Lung (tissue), 12 donors: Measurements from ENCODE around the gene SNAI1. TPM values are rescaled to one million over a fixed set of nuclear protein-coding genes. Genes with fewer than 3 reads are reported as not detected.

Experiments
- ATAC-seq: fragments of 200-7000 bp; cut with Tn5 transposase; one replicate; pipeline ENCODE4 v1.9.1; 2020; ENCODE audit warnings: moderate number of reproducible peaks; ENCODE audit not compliant: insufficient read depth, low FRiP score
- DNase-seq, 3 donors: peaks; one replicate each; pipeline ENCODE4 v3.0.0-alpha.2; 2013 to 2017
- H3K27ac ChIP-seq, 2 donors: one replicate each; pipeline ENCODE4 v1.5.1; 2013; ENCODE audit warnings: mild to moderate bottlenecking in 2 of 2, moderate library complexity in 2 of 2, control low read depth in 1 of 2, inconsistent platforms in 1 of 2, low read depth in 1 of 2, low read length in 1 of 2
- H3K27me3 ChIP-seq, 3 donors: one replicate each; pipeline ENCODE4 v1.5.1; 2013; ENCODE audit warnings: low read length in 2 of 3; ENCODE audit not compliant: control insufficient read depth in 3 of 3, insufficient read depth in 3 of 3
- H3K36me3 ChIP-seq, 4 donors: one replicate each; pipeline ENCODE4 v1.5.1; 2013; ENCODE audit warnings: low read length in 4 of 4, mild to moderate bottlenecking in 1 of 4, moderate library complexity in 1 of 4; ENCODE audit not compliant: control insufficient read depth in 4 of 4, insufficient read depth in 4 of 4
- H3K4me1 ChIP-seq, 5 donors: one replicate each; pipeline ENCODE4 v1.5.1; 2013; ENCODE audit warnings: low read length in 5 of 5, mild to moderate bottlenecking in 2 of 5, moderate library complexity in 1 of 5; ENCODE audit not compliant: control insufficient read depth in 5 of 5, insufficient read depth in 5 of 5
- H3K4me3 ChIP-seq: one replicate; pipeline ENCODE4 v1.5.1; 2013; ENCODE audit warnings: mild to moderate bottlenecking, control low read depth, moderate library complexity
- H3K9ac ChIP-seq, 2 donors: one replicate each; pipeline ENCODE4 v1.5.1; 2013; ENCODE audit warnings: low read length in 2 of 2, control low read depth in 1 of 2; ENCODE audit not compliant: insufficient read depth in 1 of 2
- H3K9me3 ChIP-seq, 4 donors: one replicate each; pipeline ENCODE4 v1.5.1; 2013; ENCODE audit warnings: low read length in 3 of 4, mild to moderate bottlenecking in 1 of 4, moderate library complexity in 1 of 4; ENCODE audit not compliant: control insufficient read depth in 4 of 4, insufficient read depth in 3 of 4
- WGBS, 2 donors: extraction: QIAGEN DNeasy Blood & Tissue Kit; methylation state at CpG; one replicate each; pipeline ENCODE4 v1.1.7; 2013; 5-methylcytosine and 5-hydroxymethylcytosine counted together
- polyA plus RNA-seq, 2 donors: library from polyadenylated mRNA; stranded (reverse); fragments of 200-250 nt; gene quantifications; one replicate each; pipeline ENCODE4 v1.2.1, GENCODE V29; 2013
- total RNA-seq, 2 donors: library from RNA; depleted of rRNA in 1 of 2; stranded (reverse); fragments of >200 nt in 1 of 2; gene quantifications; one replicate each; pipeline ENCODE4 v1.2.1, GENCODE V29; 2014 to 2021
- TF ChIP-seq, protein P1 (sequence below): IDR thresholded peaks from 2 replicates; pipeline ENCODE4 v1.5.1; 2012; ENCODE audit warnings: mild to moderate bottlenecking; ENCODE audit errors: control extremely low read depth, extremely low read depth
- donor health status: control.
- donor health status: control.
- donor health status: Bipolar disorder and iron deficiency.
- donor health status: healthy.
- donor health status: DM: yes; HTN: yes; CAD: no.

Gene SNAI1
- total and polyA plus RNA-seq, 4 donors: 0.74 to 12.0 (median 5.4) TPM

DNA sequence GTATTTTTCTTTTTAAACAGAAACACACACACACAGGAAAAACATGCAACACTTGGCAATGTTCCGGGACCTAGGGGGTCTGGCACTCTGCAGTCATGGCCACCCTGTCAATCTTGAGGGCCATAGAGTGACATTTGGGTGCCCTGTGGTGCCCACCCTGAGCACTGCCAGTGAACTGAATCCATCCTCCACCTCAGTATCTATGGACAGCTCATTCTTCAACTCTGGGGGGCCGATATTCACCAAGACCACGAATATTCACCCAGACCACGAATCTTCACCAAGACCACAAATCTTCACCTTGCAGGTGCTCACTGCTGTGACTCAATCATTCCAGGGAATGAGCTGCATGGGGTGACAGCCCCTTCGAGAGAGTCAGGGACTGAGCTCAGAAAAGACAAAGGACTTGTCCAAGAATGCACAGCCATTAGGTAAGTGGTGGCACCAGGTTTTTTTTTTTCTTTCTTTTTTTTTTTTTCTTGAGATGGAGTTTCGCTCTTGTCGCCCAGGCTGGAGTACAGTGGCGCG, 19.1 kb downstream of the SNAI1 start:
- TF ChIP-seq, protein P1, sequence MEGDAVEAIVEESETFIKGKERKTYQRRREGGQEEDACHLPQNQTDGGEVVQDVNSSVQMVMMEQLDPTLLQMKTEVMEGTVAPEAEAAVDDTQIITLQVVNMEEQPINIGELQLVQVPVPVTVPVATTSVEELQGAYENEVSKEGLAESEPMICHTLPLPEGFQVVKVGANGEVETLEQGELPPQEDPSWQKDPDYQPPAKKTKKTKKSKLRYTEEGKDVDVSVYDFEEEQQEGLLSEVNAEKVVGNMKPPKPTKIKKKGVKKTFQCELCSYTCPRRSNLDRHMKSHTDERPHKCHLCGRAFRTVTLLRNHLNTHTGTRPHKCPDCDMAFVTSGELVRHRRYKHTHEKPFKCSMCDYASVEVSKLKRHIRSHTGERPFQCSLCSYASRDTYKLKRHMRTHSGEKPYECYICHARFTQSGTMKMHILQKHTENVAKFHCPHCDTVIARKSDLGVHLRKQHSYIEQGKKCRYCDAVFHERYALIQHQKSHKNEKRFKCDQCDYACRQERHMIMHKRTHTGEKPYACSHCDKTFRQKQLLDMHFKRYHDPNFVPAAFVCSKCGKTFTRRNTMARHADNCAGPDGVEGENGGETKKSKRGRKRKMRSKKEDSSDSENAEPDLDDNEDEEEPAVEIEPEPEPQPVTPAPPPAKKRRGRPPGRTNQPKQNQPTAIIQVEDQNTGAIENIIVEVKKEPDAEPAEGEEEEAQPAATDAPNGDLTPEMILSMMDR: no peak
- no peak for ATAC-seq
- H3K9me3 ChIP-seq: no peaks in the 10 kb centered on the region

DNA sequence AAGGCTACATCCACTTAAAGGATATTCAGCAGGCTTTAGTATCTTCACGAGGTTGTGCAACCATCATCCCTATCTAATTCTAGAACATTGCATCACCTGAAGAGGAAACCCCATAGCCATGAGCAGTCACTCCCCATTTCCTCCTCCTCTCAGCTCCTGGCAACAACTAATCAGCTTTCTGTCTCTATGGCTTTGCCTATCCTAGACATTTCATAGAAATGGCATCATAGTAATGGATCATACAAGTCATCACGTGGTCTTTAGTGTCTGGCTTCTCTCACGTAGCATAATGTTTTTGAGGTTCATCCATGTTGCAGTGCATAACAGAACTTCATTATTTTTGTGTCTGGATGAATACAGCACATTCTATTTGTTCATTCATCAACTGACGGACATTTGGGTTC, 20.5 kb downstream of the SNAI1 start:
- H3K9ac ChIP-seq: no peak overlapping the region
- no peaks in the 10 kb centered on the region for H3K9me3 ChIP-seq
- H3K36me3 ChIP-seq: no peaks in the 10 kb centered on the region
- WGBS, 2 donors: 41 to 55% methylated on average over 4 of the region's 4 CpGs
- no peaks in the 10 kb centered on the region for H3K27me3 ChIP-seq
- H3K4me3 ChIP-seq: no peak overlapping the region
- H3K27ac ChIP-seq: no peak overlapping the region
- ATAC-seq (no peak), DNase-seq (no peak)
- TF ChIP-seq, protein P1: no peak
- peaks cover 0 to 2% (median 0%) of the 10 kb centered on the region in 5 donors for H3K4me1 ChIP-seq

More for the DNA sequence above, 19.1 kb downstream of the SNAI1 start:
- Histone ChIP-seq H3K4me1 (peaks cover 0 to 2% (median 0%) of the 10 kb centered on the region in 5 donors), H3K27me3 (no peaks in the 10 kb centered on the region), H3K9ac (no peak overlapping the region), H3K36me3 (no peaks in the 10 kb centered on the region), H3K27ac (no peak overlapping the region), H3K4me3 (no peak overlapping the region)
- no peak for DNase-seq
- 74 to 86% methylated on average over 9 of the region's 9 CpGs for WGBS, 2 donors

DNA sequence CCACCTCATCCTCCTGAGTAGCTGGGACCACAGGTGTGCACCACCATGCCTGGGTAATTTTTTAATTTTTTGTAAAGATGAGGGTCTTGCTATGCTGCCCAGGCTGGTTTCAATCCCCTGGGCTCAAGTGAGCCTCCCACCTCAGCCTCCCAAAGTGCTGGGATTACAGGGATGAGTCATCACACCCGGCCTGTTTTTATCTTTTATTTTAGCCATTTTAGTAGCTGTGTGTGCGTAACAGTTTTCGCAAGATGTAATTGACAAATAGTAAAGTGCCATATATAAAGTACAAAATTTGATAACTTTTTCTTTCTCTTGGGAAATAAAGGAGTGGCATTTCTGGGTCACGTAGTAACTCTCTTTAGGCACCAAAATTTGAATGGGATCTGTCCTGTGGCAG, 21.4 kb downstream of the SNAI1 start:
- H3K27ac ChIP-seq: no peak overlapping the region
- no peaks in the 10 kb centered on the region for H3K9me3 ChIP-seq
- peaks cover 0 to 2% (median 0%) of the 10 kb centered on the region in 5 donors for H3K4me1 ChIP-seq
- no peaks in the 10 kb centered on the region for H3K36me3 ChIP-seq
- ATAC-seq (no peak), DNase-seq (no peak)
- no peaks in the 10 kb centered on the region for H3K27me3 ChIP-seq
- no peak overlapping the region for H3K9ac ChIP-seq
- TF ChIP-seq, protein P1: no peak
- WGBS, 2 donors: 45 to 74% methylated on average over 4 of the region's 4 CpGs
- H3K4me3 ChIP-seq: no peak overlapping the region

DNA sequence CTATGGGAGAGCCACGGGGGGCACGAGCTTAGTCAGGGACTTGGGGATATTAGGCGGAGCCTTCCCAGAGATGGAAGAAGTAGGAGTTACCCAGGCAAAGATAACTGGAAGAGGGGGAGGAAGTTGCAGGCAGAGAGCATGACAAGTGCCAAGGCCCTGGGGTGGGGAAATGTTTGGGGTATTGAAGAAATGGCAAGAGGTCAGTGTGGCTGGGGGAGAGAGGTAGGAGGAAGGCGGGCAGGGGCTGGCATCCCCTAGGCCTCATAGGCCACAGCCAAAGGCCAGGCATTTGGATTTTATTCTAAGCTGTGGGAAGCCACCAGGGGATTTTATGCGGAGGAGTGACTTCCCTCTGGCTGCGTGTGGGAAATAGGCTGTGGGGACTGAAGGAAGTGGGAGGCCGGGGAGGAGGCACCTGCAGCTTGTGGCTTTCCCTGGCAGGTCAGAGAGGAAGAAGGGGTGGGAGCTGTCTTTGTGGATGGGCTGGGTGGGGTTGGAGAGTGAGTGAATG, 22.7 kb downstream of the SNAI1 start:
- TF ChIP-seq, protein P1: no peak
- 45 to 62% methylated on average over 7 of the region's 7 CpGs for WGBS, 2 donors
- Histone ChIP-seq H3K27me3 (no peaks in the 10 kb centered on the region), H3K36me3 (no peaks in the 10 kb centered on the region), H3K4me3 (no peak overlapping the region), H3K27ac (no peak overlapping the region), H3K9me3 (no peaks in the 10 kb centered on the region), H3K4me1 (peaks cover 0 to 8% (median 0%) of the 10 kb centered on the region in 5 donors), H3K9ac (no peak overlapping the region)
- DNase-seq (no peak), ATAC-seq (peak; percentile 22)
